ENCODE measurements around the gene TP53INP2. TPM values are rescaled to one million over a fixed set of nuclear protein-coding genes. Genes with fewer than 3 reads are reported as not detected.

TP53INP2 gene
- polyA plus RNA-seq, 1 of the 3 experiments (the other 2 are of a cell fraction), result 6.4 TPM

- Histone ChIP-seq H2AFZ (ENCODE audit: low read depth) (peak overlapping the region; percentile 67), H3K9me2 (no peaks in the 10 kb centered on the region), H3K4me3 (ENCODE audit: low read depth in 2 of 2, low read length in 1 of 2) (peak overlapping the region; percentile 59 to 61; a peak in 3 of 4 replicates), H3K4me1 (ENCODE audit: control insufficient read depth in 1 of 2, insufficient read depth in 2 of 2, low read depth in 1 of 2, low read length in 1 of 2) (peaks cover 17 to 33% of the 10 kb centered on the region in 2 experiments), H3K9ac (peak overlapping the region; percentile 72; the same call in 1 of the 2 replicates), H3F3A (replicated peaks; ENCODE audit: insufficient read depth) (peaks cover 25% of the 10 kb centered on the region), H3K4me2 (peak overlapping the region; percentile 80), H3K36me3 (replicated peaks in 1 of 2; ENCODE audit: control insufficient read depth in 1 of 2, insufficient read depth in 2 of 2, low read length in 1 of 2) (peaks cover 4 to 16% of the 10 kb centered on the region in 2 experiments), H3K27ac (ENCODE audit: low read depth in 2 of 2, low read length in 1 of 2) (peak overlapping the region in 1 of 2 experiments; percentile 84; a peak in 2 of 4 replicates), H3K79me2 (ENCODE audit: insufficient read depth) (no peaks in the 10 kb centered on the region), H3K9me3 (no peaks in the 10 kb centered on the region), H4K20me1 (ENCODE audit: insufficient read depth) (peaks cover 25% of the 10 kb centered on the region), H3K27me3 (ENCODE audit: insufficient read depth) (no peaks in the 10 kb centered on the region)
- POLR2A ChIA-PET, result interaction anchor here (2.3 kb wide), 1 partner anchor 150 kb away, joined by 9 read pairs; the partner anchor contains the start of gene MAP1LC3A
- CTCF ChIA-PET, result interaction anchor here (0.7 to 1.9 kb wide), 13 partner anchors 10 to 396 kb away, joined by 3 to 13 read pairs (median 3); partner anchors contain the start of gene DYNLRB1
- DNase-seq, result peak; percentile 76
- WGBS (ENCODE audit: low lambda C conversion rate), result 10% methylated on average over 8 of the region's 22 CpGs
- TF ChIP-seq GABPA (IDR thresholded peaks at IDR 0.05; ENCODE audit: low read depth) (no peak), REST (IDR thresholded peaks at IDR 0.05; ENCODE audit: low read depth, low read length) (no peak), FOXJ3 (CRISPR knock-in tag; IDR thresholded peaks at IDR 0.05) (no peak), FOXM1 (IDR thresholded peaks at IDR 0.05; ENCODE audit: low read depth) (no peak), CTCF (IDR thresholded peaks at IDR 0.05) (peak; percentile 61), SMC3 (IDR thresholded peaks at IDR 0.05; ENCODE audit: low read depth, low read length) (peak; percentile 43; the same call in 1 of the 2 replicates), FOSL2 (IDR thresholded peaks at IDR 0.05; ENCODE audit: borderline replicate concordance, low read depth) (no peak), RXRA (IDR thresholded peaks at IDR 0.05; ENCODE audit: borderline replicate concordance, low read depth) (no peak), JUND (IDR thresholded peaks at IDR 0.05) (no peak), RAD21 (IDR thresholded peaks at IDR 0.05; ENCODE audit: low read length) (peak; percentile 71), MAX (IDR thresholded peaks at IDR 0.05; ENCODE audit: low read depth) (no peak), MEF2A (IDR thresholded peaks at IDR 0.05; ENCODE audit: borderline replicate concordance, low read depth) (no peak), GATA2 (CRISPR knock-in tag; IDR thresholded peaks at IDR 0.05) (no peak)
These were observed 4.5 kb downstream of the TP53INP2 start for GRCh38 chr20:34708621-34709043.
